B cell (primary cell): ENCODE results near the gene PDZRN4.

Source experiments
- CTCF ChIP-seq: fragments of 200-600 bp; IDR thresholded peaks from one replicate; pipeline ENCODE4 v1.8.0; 2022; ENCODE audit warnings: antibody characterized with exemption, mild to moderate bottlenecking
- EZH2 ChIP-seq: IDR thresholded peaks from 2 replicates; pipeline ENCODE4 v1.6.1; 2012; ENCODE audit warnings: borderline replicate concordance, low read depth, mild to moderate bottlenecking, moderate library complexity, low read length; ENCODE audit not compliant: insufficient read depth, poor library complexity, severe bottlenecking

GRCh38 chr12:41467591-41468325 is 279.6 kb downstream of the PDZRN4 start:
- TF ChIP-seq CTCF (no peak), EZH2 (no peak)
